Kidney glomerular epithelial cell (primary cell): ENCODE results near the gene ADAM23.

ENCODE experiments used
- DNase-seq: peaks from one replicate; lab custom pipeline; 2025; lab: John Stamatoyannopoulos, UW

Gene ADAM23

GRCh38 chr2:206443735-206444527 is 599 bp downstream of the ADAM23 start:
- no peak for DNase-seq

GRCh38 chr2:206445948-206446347 is 2.6 kb downstream of the ADAM23 start:
- DNase-seq, result no peak

- no peak for DNase-seq
Measured at GRCh38 chr2:206452242-206452641, 8.9 kb downstream of the ADAM23 start.

- DNase-seq, result no peak
Measured at GRCh38 chr2:206452750-206453149, 9.4 kb downstream of the ADAM23 start.

- DNase-seq, result no peak
Measured at GRCh38 chr2:206456078-206456754, 12.9 kb downstream of the ADAM23 start.

- no peak for DNase-seq
Measured at GRCh38 chr2:206457188-206457634, 13.9 kb downstream of the ADAM23 start.

- no peak for DNase-seq
Measured at GRCh38 chr2:206462240-206462854, 19.0 kb downstream of the ADAM23 start.

- no peak for DNase-seq
Measured at GRCh38 chr2:206463685-206464084, 20.4 kb downstream of the ADAM23 start.

- DNase-seq, result no peak
Measured at GRCh38 chr2:206464597-206464996, 21.3 kb downstream of the ADAM23 start.

- no peak for DNase-seq
Measured at GRCh38 chr2:206471524-206472062, 28.3 kb downstream of the ADAM23 start.

- no peak for DNase-seq
Measured at GRCh38 chr2:206472094-206472493, 28.8 kb downstream of the ADAM23 start.

- DNase-seq, result no peak
Measured at GRCh38 chr2:206474099-206474498, 30.8 kb downstream of the ADAM23 start.

- DNase-seq, result no peak
Measured at GRCh38 chr2:206477296-206477695, 34.0 kb downstream of the ADAM23 start.

GRCh38 chr2:206478340-206478739 is 35.0 kb downstream of the ADAM23 start:
- no peak for DNase-seq

GRCh38 chr2:206480161-206480560 is 36.8 kb downstream of the ADAM23 start:
- no peak for DNase-seq

GRCh38 chr2:206480620-206481019 is 37.3 kb downstream of the ADAM23 start:
- no peak for DNase-seq

GRCh38 chr2:206481056-206481455 is 37.7 kb downstream of the ADAM23 start:
- DNase-seq, result no peak

GRCh38 chr2:206482123-206482522 is 38.8 kb downstream of the ADAM23 start:
- no peak for DNase-seq

GRCh38 chr2:206482633-206483032 is 39.3 kb downstream of the ADAM23 start:
- DNase-seq, result no peak

GRCh38 chr2:206488053-206488452 is 44.7 kb downstream of the ADAM23 start:
- no peak for DNase-seq

- DNase-seq, result no peak
Measured at GRCh38 chr2:206488623-206489022, 45.3 kb downstream of the ADAM23 start.

GRCh38 chr2:206494061-206494460 is 50.7 kb downstream of the ADAM23 start:
- no peak for DNase-seq

- no peak for DNase-seq
Measured at GRCh38 chr2:206502729-206503128, 59.4 kb downstream of the ADAM23 start.
